AG09319 (cell line): ENCODE results near the gene ACY1.
A peak's percentile ranks its signal among the peaks of the same experiment; 100 is the strongest.

ENCODE experiments used
- DNase-seq: peaks from one replicate; pipeline ENCODE4 v3.0.0-alpha.2; 2010; ENCODE audit warnings: low read depth; ENCODE audit errors: extremely low read depth
- CTCF ChIP-seq: IDR thresholded peaks from 2 replicates; pipeline ENCODE4 v1.5.1; 2011; ENCODE audit warnings: low read depth, mild to moderate bottlenecking, inconsistent platforms, low read length, moderate library complexity

ACY1 gene

DNA sequence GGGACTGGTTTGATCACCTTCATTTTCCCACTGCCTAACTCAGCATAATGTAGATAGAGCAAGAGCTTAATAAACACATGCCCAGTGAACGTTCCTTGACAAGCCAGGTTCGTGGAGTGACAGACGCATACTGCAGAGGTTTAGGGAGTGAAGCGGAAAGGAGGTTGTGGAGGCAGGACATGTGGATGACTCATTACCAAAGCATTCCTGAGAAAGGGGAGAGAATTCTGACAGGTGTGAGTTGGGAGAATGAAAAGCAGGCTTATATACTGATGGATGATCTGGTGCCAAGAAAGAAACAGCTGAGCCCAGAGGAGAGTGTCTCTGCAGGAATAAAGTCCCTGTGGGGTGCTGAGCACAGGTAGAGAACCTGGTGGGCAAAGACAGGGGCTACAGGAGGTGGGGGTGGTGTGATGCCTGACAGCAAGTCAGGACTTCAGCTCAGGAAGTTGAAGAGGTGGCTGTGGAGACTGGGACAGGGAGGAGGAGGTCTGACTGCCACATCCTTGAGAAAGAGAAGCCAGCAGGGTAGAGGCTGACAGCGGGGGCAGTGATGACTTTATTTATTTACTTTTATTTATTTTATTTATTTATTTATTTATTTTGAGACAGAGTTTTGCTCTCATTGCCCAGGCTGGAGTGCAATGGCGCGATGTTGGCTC is 14.7 kb downstream of the ACY1 start:
- no peak for DNase-seq
- TF ChIP-seq CTCF: no peak

DNA sequence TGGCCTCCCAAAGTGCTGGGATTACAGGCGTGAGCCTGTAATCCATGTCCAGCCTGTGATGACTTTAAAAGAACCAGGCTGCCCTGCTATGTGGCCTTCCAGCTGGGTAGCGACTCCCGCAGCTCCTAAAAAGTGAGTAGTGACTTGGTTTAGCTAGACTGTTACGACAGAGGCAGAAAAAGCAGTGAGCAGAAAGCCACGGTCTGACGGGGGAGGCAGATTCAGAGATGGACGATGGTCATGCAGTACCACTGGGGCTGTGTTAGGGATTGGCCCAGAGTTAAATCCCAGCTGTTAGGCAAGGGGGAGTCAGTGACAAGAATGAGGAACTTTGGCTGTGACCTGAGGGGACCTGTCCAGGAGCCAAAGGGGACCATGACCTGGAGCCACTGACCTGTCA is 15.4 kb downstream of the ACY1 start:
- no peak for DNase-seq
- no peak for TF ChIP-seq CTCF

DNA sequence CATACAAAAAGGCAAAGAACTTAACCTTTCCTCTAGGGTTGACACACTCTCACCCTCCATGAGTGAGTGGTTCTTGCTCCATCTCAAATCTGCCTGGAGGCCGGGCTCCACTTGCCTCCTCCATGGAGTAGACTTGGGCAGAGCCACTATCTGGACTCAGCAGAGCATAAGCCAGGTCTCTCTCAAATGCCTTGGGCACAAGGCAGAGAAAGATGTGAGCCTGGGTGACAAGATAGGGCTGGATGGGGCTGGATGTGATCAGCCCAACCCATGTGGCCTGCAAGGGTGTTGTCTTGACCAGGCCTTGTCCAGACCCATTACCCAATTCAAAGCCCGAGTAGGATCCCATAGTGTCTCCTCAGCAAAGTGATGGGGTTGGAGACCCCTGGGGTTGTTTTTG is 16.5 kb downstream of the ACY1 start:
- no peak for DNase-seq
- no peak for TF ChIP-seq CTCF

DNA sequence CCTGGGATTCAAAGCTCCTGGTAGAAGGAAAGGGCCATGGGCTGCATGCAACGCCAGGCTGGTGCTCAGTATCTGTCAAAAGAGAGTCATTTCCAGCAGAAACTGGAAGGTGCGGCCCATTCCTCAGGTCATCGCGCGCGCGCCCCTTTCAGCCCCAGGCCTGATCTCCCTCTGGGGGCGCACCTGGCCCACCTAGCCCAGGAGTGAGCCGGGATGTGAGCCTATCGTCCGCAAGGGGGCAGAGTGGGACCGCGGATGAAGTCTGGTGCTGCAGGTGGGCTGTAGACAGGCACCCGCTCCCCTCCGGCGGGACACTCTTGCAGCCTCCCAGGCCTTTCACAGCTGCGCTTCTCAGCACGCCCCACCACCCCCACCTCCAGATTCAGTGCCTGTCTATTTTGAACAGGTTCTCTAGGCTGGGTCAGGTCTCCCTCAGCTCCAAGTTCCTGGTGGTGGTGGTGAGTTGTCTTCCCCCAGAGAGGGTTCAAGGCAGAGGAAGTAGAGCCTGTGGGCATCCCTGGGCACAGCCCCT is 18.2 kb downstream of the ACY1 start:
- TF ChIP-seq CTCF: peak; percentile 88
- no peak for DNase-seq

DNA sequence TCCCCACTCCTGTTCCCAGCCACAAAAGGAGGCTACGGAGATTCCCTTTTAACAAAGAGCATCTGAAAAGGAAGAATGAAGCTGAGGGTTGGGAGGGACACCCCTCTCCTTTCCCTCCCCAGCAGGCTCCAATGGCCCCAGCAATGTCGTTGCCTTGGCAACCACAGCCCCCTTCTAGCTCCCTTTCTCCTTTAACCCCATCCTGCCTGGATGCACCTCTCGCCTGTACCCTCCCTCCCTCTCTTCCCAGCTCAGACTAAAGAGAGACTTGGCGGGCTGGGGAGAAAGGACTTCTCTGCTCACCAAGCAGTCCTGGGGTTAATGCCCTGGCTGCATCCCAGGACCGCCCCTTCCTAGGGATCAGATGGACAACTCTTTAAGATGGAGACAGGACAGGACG is 19.4 kb downstream of the ACY1 start:
- no peak for DNase-seq
- no peak for TF ChIP-seq CTCF

DNA sequence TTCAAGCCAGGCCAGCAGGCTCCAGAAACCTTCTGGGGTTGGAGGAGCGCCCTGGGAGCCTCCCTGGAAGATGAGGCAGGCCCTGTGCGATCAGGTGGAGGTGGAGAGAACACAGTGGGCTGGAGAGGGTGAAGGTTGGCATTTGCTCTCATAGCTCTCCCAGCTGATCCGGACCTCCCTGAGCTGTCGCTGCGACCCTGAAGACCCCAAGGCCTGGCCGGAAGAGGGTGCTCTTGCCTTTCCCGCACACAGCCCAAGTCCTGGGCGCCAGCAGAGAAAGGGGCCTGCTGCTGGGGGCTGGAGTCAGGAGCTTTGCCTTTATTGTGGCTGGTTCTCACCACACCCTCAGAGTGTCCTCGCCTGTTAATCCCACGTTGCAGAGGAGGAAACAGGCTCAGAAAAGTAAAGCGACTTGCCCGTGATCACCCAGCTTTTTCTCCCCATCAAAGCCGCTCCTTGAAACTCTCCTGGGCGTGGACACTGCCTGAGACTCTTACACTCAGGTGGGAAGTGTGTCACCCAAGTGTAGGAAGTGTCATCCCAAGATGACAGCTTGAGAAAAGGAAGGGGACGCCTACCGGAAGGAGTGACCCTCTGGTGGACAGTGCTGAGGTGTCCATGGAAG is 20.9 kb downstream of the ACY1 start:
- TF ChIP-seq CTCF: peak; percentile 59
- no peak for DNase-seq

GRCh38 chr3:52004906-52005395 is 21.6 kb downstream of the ACY1 start:
- DNase-seq: no peak
- no peak for TF ChIP-seq CTCF
